HepG2 (cell line): ENCODE measurements around the gene YTHDF1. TPM values are rescaled to one million over a fixed set of nuclear protein-coding genes. Genes with fewer than 3 reads are reported as not detected.

Source experiments
- AGO2 ChIP-seq: fragments of 200-400 bp; formaldehyde crosslinking; optimal IDR thresholded peaks from 2 replicates; pipeline ENCODE3; 2017; ENCODE audit warnings: mild to moderate bottlenecking, low read depth, low read length, moderate library complexity
- DZIP1 ChIP-seq: sonication (generic); formaldehyde crosslinking; IDR thresholded peaks from 2 replicates; pipeline ENCODE4 v1.5.0; 2020; ENCODE audit warnings: mild to moderate bottlenecking, missing genetic modification reagents
- HOMEZ ChIP-seq: IDR thresholded peaks from 2 replicates; pipeline ENCODE4 v1.6.1; 2016; ENCODE audit warnings: low read depth
- HOXA7 ChIP-seq: sonication (generic); formaldehyde crosslinking; IDR thresholded peaks from 2 replicates; pipeline ENCODE4 v1.8.1; 2022; ENCODE audit warnings: mild to moderate bottlenecking, missing genetic modification reagents, moderate library complexity
- MAFF ChIP-seq: IDR thresholded peaks from 2 replicates; pipeline ENCODE4 v1.6.1; 2011; ENCODE audit warnings: low read depth, low read length, improper control_type of control experiment
- MXD4 ChIP-seq: IDR thresholded peaks from 2 replicates; pipeline ENCODE4 v1.6.1; 2016; ENCODE audit warnings: mild to moderate bottlenecking, missing biosample characterization, missing genetic modification reagents
- NCOR1 ChIP-seq: fragments of 200-600 bp; sonication (generic); IDR thresholded peaks from 2 replicates; pipeline ENCODE4 v1.7.0; 2017; ENCODE audit warnings: antibody characterized with exemption, low read length, borderline replicate concordance
- NFKBIZ ChIP-seq: IDR thresholded peaks from 2 replicates; pipeline ENCODE4 v1.6.1; 2018; ENCODE audit warnings: missing genetic modification reagents, missing compliant biosample characterization
- SMARCC2 ChIP-seq: fragments of 450-650 bp; IDR thresholded peaks from 2 replicates; pipeline ENCODE4 v1.6.1; 2017; ENCODE audit warnings: antibody characterized with exemption, mild to moderate bottlenecking
- SRSF1 ChIP-seq: fragments of 200-400 bp; formaldehyde crosslinking; optimal IDR thresholded peaks from 2 replicates; pipeline ENCODE3; 2017; ENCODE audit warnings: mild to moderate bottlenecking, low read depth, low read length, moderate library complexity
- ZFP91 ChIP-seq: sonication (generic); formaldehyde crosslinking; IDR thresholded peaks from 2 replicates; pipeline ENCODE4 v1.9.0; 2022; ENCODE audit warnings: missing genetic modification reagents, mild to moderate bottlenecking, borderline replicate concordance
- ZGPAT ChIP-seq: IDR thresholded peaks from 2 replicates; pipeline ENCODE4 v1.6.1; 2016; ENCODE audit warnings: mild to moderate bottlenecking
- ZMYM3 ChIP-seq: sonication (generic); formaldehyde crosslinking; IDR thresholded peaks from 2 replicates; pipeline ENCODE4 v1.5.1; 2020; ENCODE audit warnings: mild to moderate bottlenecking, missing genetic modification reagents
- ZNF24 ChIP-seq: fragments of 450-650 bp; IDR thresholded peaks from 2 replicates; pipeline ENCODE4 v1.6.1; 2017; ENCODE audit warnings: antibody characterized with exemption, mild to moderate bottlenecking
- ZNF354B ChIP-seq: sonication (generic); formaldehyde crosslinking; IDR thresholded peaks from 2 replicates; pipeline ENCODE4 v1.8.0; 2022; ENCODE audit warnings: mild to moderate bottlenecking, missing genetic modification reagents
- ZNF704 ChIP-seq: sonication (generic); formaldehyde crosslinking; IDR thresholded peaks from 2 replicates; pipeline ENCODE4 v1.8.1; 2023; ENCODE audit warnings: mild to moderate bottlenecking, inconsistent platforms, moderate library complexity, missing genetic modification reagents, borderline replicate concordance
- ZNF710 ChIP-seq: sonication (generic); formaldehyde crosslinking; IDR thresholded peaks from 2 replicates; pipeline ENCODE4 v1.5.0; 2020; ENCODE audit warnings: mild to moderate bottlenecking, missing genetic modification reagents, borderline replicate concordance
- ZNF772 ChIP-seq: sonication (generic); formaldehyde crosslinking; IDR thresholded peaks from 2 replicates; pipeline ENCODE4 v1.5.0; 2020; ENCODE audit warnings: mild to moderate bottlenecking, missing genetic modification reagents
- polyA plus RNA-seq, 8 experiments: library from polyadenylated mRNA; depleted of rRNA in 3 of 8; stranded (reverse) in 7 of 8; unstranded in 1 of 8; fragments of >200 nt; fragmentation: Illumina TruSeq in 4 of 8; extraction: Trizol in 4 of 8; gene quantifications; 2 replicates each; pipeline versions ENCODE4 v1.2.1 to v1.2.3, GENCODE V29; 2011 to 2016; ENCODE audit warnings: low read depth in 4 of 8, missing spikeins in 1 of 8, mixed read lengths in 1 of 8; ENCODE audit not compliant: insufficient read depth in 1 of 8
- total RNA-seq, 5 experiments: library from RNA; depleted of rRNA; stranded (reverse); fragments of >200 nt; fragmentation: Illumina TruSeq; extraction: Trizol; gene quantifications; 2 replicates each; pipeline ENCODE4 v1.2.3, GENCODE V29; 2016; ENCODE audit warnings: low read depth in 1 of 5

YTHDF1 gene
- total and polyA plus RNA-seq, 2 of the 13 experiments (the other 11 are each of a cell fraction or from before 2014, with no cell fraction given), result 34.5 to 37.7 TPM

GRCh38 chr20:63216041-63216848, at the start of gene YTHDF1 (continued):
- TF ChIP-seq DZIP1 (peak; percentile 68; the same call in 1 of the 2 replicates), ZNF354B (CRISPR knock-in tag) (peak; percentile 87; the same call in 1 of the 2 replicates), ZFP91 (peak; percentile 94), AGO2 (peak; percentile 23), ZNF704 (CRISPR knock-in tag) (peak; percentile 97), NCOR1 (no peak; the same call in 1 of the 2 replicates), HOXA7 (CRISPR knock-in tag) (no peak), ZNF710 (peak; percentile 77), MAFF (no peak), ZGPAT (CRISPR knock-in tag) (peak; percentile 98), NFKBIZ (CRISPR knock-in tag) (peak; percentile 76; the same call in 1 of the 2 replicates), ZMYM3 (peak; percentile 55), MXD4 (peak; percentile 95), HOMEZ (CRISPR knock-in tag) (no peak), SRSF1 (no peak), ZNF24 (no peak), SMARCC2 (no peak), ZNF772 (CRISPR knock-in tag) (peak; percentile 94)
